NCI-H446 (cell line): ENCODE measurements around the gene IFT122.

ENCODE experiments used
- DNase-seq, 2 experiments: peaks; one replicate each; lab custom pipeline; 2025; lab: John Stamatoyannopoulos, UW

IFT122 gene

GRCh38 chr3:129413687-129414506 lies 26.1 kb upstream of the IFT122 start:
- DNase-seq, result no peak

GRCh38 chr3:129415378-129415777 lies 24.6 kb upstream of the IFT122 start:
- DNase-seq, result no peak

- no peak for DNase-seq
Observed at GRCh38 chr3:129415830-129416229, 24.2 kb upstream of the IFT122 start.

GRCh38 chr3:129416415-129416814 lies 23.6 kb upstream of the IFT122 start:
- DNase-seq, result no peak

GRCh38 chr3:129417326-129417725 lies 22.7 kb upstream of the IFT122 start:
- DNase-seq, result no peak

GRCh38 chr3:129418041-129418973 lies 21.7 kb upstream of the IFT122 start:
- DNase-seq, result no peak

- DNase-seq, result no peak
Observed at GRCh38 chr3:129419476-129419875, 20.5 kb upstream of the IFT122 start.

GRCh38 chr3:129421236-129421883 lies 18.7 kb upstream of the IFT122 start:
- DNase-seq, result no peak

GRCh38 chr3:129421988-129422745 lies 17.9 kb upstream of the IFT122 start:
- DNase-seq, result no peak

- no peak for DNase-seq
Observed at GRCh38 chr3:129422897-129423296, 17.1 kb upstream of the IFT122 start.

- DNase-seq, result no peak
Observed at GRCh38 chr3:129424185-129424841, 15.7 kb upstream of the IFT122 start.

- no peak for DNase-seq
Observed at GRCh38 chr3:129425213-129425612, 14.8 kb upstream of the IFT122 start.

- DNase-seq, result no peak
Observed at GRCh38 chr3:129425619-129426018, 14.4 kb upstream of the IFT122 start.

- DNase-seq, result no peak
Observed at GRCh38 chr3:129428007-129428375, 12.0 kb upstream of the IFT122 start.

- DNase-seq, result peak; percentile 91 to 98
Observed at GRCh38 chr3:129428376-129429079, 11.5 kb upstream of the IFT122 start, which contains the start of gene EFCAB12. Gene EFCAB12, minus strand, starts transcription at chr3:129428636. Its CDS starts 148 bp downstream, at chr3:129428488.

GRCh38 chr3:129429080-129429451 lies 11.0 kb upstream of the IFT122 start:
- DNase-seq, result no peak

- DNase-seq, result no peak
Observed at GRCh38 chr3:129429602-129430001, 10.4 kb upstream of the IFT122 start.

GRCh38 chr3:129432036-129432435 lies 8.0 kb upstream of the IFT122 start:
- no peak for DNase-seq

GRCh38 chr3:129432671-129433070 lies 7.4 kb upstream of the IFT122 start:
- no peak for DNase-seq

- no peak for DNase-seq
Observed at GRCh38 chr3:129433565-129433964, 6.5 kb upstream of the IFT122 start.
